Loucy (cell line): ENCODE results near the gene CAMTA1.

Experiments used
- H2AFZ ChIP-seq: fragments of 200-600 bp; sonication (generic); 2 replicates; pipeline ENCODE4 v1.6.0; 2016; ENCODE audit warnings: antibody characterized with exemption, mild to moderate bottlenecking, low read length, moderate library complexity
- H3F3A ChIP-seq: fragments of 200-600 bp; 2 replicates; pipeline ENCODE4 v1.6.0; 2016; ENCODE audit warnings: antibody characterized with exemption, low read depth, mild to moderate bottlenecking
- H3K27me3 ChIP-seq: fragments of 200-600 bp; sonication (generic); 2 replicates; pipeline ENCODE4 v1.6.1; 2014; ENCODE audit warnings: low read length, mild to moderate bottlenecking; ENCODE audit not compliant: insufficient read depth, poor library complexity, severe bottlenecking
- H3K36me3 ChIP-seq: fragments of 200-600 bp; sonication (generic); 2 replicates; pipeline ENCODE4 v1.6.1; 2016; ENCODE audit warnings: low read length; ENCODE audit not compliant: insufficient read depth
- H3K4me1 ChIP-seq: fragments of 200-600 bp; sonication (generic); 2 replicates; pipeline ENCODE4 v1.5.1; 2014; ENCODE audit warnings: low read length, mild to moderate bottlenecking; ENCODE audit not compliant: insufficient read depth, poor library complexity, severe bottlenecking
- H3K4me2 ChIP-seq: fragments of 200-600 bp; sonication (generic); 2 replicates; pipeline ENCODE4 v1.6.0; 2014; ENCODE audit warnings: antibody characterized with exemption, low read length, low read depth, mild to moderate bottlenecking; ENCODE audit not compliant: poor library complexity, severe bottlenecking
- H3K4me3 ChIP-seq: fragments of 200-600 bp; sonication (generic); 2 replicates; pipeline ENCODE4 v1.5.1; 2014; ENCODE audit warnings: low read length, mild to moderate bottlenecking, mixed read lengths; ENCODE audit not compliant: poor library complexity, severe bottlenecking
- H3K79me2 ChIP-seq: fragments of 200-600 bp; sonication (generic); 2 replicates; pipeline ENCODE4 v1.6.1; 2014; ENCODE audit warnings: low read length; ENCODE audit not compliant: insufficient read depth
- H3K9ac ChIP-seq: fragments of 200-600 bp; sonication (generic); 2 replicates; pipeline ENCODE4 v1.6.0; 2014; ENCODE audit warnings: mild to moderate bottlenecking, low read depth, low read length, moderate library complexity; ENCODE audit not compliant: poor library complexity, severe bottlenecking
- H3K9me2 ChIP-seq: fragments of 200-600 bp; sonication (generic); replicated peaks from 2 replicates; pipeline ENCODE4 v1.6.1; 2016; ENCODE audit warnings: low read depth, low read length, mixed read lengths
- H3K9me3 ChIP-seq: fragments of 200-600 bp; sonication (generic); 2 replicates; pipeline ENCODE4 v1.6.1; 2014; ENCODE audit warnings: mild to moderate bottlenecking, antibody characterized with exemption, low read length, low read depth; ENCODE audit not compliant: insufficient read depth
- H4K20me1 ChIP-seq: fragments of 200-600 bp; sonication (generic); 2 replicates; pipeline ENCODE4 v1.6.0; 2014; ENCODE audit warnings: antibody characterized with exemption, low read length, mild to moderate bottlenecking; ENCODE audit not compliant: insufficient read depth, poor library complexity, severe bottlenecking
- EZH2phosphoT487 ChIP-seq: fragments of 200-600 bp; IDR thresholded peaks from 2 replicates; pipeline ENCODE4 v1.6.1; 2018; ENCODE audit warnings: antibody characterized with exemption, mild to moderate bottlenecking, moderate library complexity, borderline replicate concordance
- TF ChIP-seq, protein P1 (sequence below): fragments of 200-600 bp; sonication (generic); conservative IDR thresholded peaks from 2 replicates; pipeline ENCODE4 v1.5.1; 2014; ENCODE audit warnings: mild to moderate bottlenecking, antibody characterized with exemption, low read length

CAMTA1 gene

DNA sequence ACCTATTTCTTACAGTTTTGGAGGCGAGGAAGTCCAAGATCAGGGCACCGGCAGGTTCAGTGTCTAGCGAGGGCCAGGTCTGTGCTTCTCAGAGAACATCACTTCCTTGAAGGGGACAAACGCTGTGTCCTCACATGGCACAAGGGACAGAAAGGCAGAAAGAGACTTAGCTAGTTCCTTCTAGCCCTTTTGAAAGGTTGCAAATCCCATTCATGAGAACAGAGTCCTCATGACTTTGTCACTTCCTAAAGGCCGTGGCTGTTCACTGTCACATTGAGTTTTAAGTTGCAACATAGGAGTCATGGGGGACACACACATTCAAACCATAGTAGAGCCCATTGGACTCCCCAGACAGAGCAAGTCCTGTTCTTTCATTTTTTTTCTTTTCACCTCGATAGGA is 1026.2 kb downstream of the CAMTA1 start:
- Histone ChIP-seq H3K9me3 (peaks cover 8% of the 10 kb centered on the region; the same call in 1 of the 2 replicates), H3K27me3 (no peaks in the 10 kb centered on the region), H3K36me3 (no peaks in the 10 kb centered on the region), H4K20me1 (no peaks in the 10 kb centered on the region), H2AFZ (no peak overlapping the region), H3K4me2 (no peak overlapping the region), H3K4me1 (no peaks in the 10 kb centered on the region), H3K4me3 (no peak overlapping the region), H3K9me2 (no peaks in the 10 kb centered on the region), H3F3A (no peaks in the 10 kb centered on the region), H3K79me2 (no peaks in the 10 kb centered on the region), H3K9ac (no peak overlapping the region)
- no peak for TF ChIP-seq EZH2phosphoT487
- TF ChIP-seq, protein P1, sequence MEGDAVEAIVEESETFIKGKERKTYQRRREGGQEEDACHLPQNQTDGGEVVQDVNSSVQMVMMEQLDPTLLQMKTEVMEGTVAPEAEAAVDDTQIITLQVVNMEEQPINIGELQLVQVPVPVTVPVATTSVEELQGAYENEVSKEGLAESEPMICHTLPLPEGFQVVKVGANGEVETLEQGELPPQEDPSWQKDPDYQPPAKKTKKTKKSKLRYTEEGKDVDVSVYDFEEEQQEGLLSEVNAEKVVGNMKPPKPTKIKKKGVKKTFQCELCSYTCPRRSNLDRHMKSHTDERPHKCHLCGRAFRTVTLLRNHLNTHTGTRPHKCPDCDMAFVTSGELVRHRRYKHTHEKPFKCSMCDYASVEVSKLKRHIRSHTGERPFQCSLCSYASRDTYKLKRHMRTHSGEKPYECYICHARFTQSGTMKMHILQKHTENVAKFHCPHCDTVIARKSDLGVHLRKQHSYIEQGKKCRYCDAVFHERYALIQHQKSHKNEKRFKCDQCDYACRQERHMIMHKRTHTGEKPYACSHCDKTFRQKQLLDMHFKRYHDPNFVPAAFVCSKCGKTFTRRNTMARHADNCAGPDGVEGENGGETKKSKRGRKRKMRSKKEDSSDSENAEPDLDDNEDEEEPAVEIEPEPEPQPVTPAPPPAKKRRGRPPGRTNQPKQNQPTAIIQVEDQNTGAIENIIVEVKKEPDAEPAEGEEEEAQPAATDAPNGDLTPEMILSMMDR: no peak

DNA sequence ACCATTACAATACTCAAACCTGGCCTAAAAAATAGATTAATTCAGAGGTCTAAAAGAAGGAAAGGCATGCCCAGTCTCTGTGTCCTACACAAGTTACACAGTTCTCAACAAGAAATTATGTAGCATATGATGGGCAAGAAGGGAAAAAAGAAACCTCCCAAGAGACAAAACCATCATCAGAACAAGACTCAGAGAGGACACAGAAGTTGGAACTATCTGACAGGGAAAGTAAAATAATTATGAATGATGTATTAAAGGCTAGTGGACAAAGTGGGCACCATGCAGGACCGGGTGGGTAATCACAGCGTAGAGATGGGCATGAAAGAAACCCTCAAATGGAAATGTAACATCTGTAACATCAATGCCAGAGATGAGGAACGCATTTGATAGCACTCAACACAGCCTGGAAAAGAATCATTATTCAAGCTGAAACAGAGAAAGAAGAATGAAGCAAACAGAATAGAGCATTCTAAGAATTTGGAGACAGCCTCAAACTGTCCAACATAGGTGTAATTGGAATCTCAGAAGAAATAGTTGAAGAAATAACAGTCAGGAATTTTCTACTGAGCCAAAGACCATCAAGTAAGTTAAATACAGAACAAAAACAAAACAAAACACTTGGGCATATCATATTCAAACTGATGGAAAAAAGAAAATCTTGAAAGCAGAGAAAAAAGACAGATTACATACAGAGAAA is 1028.6 kb downstream of the CAMTA1 start:
- Histone ChIP-seq H4K20me1 (no peaks in the 10 kb centered on the region), H2AFZ (no peak overlapping the region), H3K4me3 (no peak overlapping the region), H3K36me3 (no peaks in the 10 kb centered on the region), H3F3A (no peaks in the 10 kb centered on the region), H3K9ac (no peak overlapping the region), H3K27me3 (no peaks in the 10 kb centered on the region), H3K4me2 (no peak overlapping the region), H3K9me3 (peaks cover 8% of the 10 kb centered on the region; the same call in 1 of the 2 replicates), H3K9me2 (no peaks in the 10 kb centered on the region), H3K4me1 (no peaks in the 10 kb centered on the region), H3K79me2 (no peaks in the 10 kb centered on the region)
- TF ChIP-seq, protein P1: no peak
- no peak for TF ChIP-seq EZH2phosphoT487
